ENCODE data around the gene TNFAIP6.

Gene TNFAIP6

DNA sequence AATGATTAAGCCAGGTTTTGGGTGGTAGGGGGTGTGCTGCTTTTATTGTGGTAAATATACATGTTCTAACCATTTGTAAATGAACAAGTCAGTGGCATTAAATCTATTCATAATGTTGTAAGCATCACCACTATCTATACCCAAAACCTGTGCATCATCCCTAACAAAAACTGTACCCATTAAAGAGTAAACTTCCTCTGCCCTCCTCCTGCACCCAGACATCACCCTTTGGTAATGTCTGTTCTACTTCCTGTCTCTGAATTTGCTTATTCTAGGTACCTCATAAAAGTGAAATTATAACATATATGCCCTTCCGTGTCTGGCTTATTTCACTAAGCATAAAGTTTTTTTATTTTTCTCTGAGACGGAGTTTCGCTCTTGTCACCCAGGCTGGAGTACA, 66.4 kb downstream of the TNFAIP6 start:
- DNase-seq: no peak
